ENCODE measurements around the gene ACACA. TPM values are rescaled to one million over a fixed set of nuclear protein-coding genes. Genes with fewer than 3 reads are reported as not detected.

The ACACA gene
- total and polyA plus RNA-seq, 9 of the 15 experiments (the other 6 are each of a cell fraction or from before 2014, with no cell fraction given): 35.9 to 135 (median 88.4) TPM

DNA sequence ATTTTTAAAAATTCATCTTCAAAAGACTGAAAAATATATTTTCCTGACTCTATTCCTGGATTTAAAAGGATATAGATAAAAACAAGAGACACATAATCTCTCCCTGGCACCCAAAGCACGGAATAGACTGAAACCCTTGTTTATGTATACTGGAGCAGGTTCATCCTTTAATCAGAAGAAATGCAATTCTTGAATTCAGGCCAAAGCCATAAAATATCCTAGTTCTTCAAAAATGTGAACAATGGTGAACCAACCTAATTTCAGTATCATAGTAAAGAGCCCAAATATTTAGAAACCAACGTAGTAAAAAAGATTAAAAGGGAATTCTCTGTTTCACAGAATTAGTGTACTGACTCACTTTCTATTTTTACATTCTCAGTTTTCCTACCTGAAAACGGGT, 219.4 kb downstream of the ACACA start:
- WGBS (ENCODE audit: insufficient coverage, low coverage, missing lambda C conversion rate): 91% methylated on average over 3 of the region's 3 CpGs
- intact Hi-C loops (cut with micrococcal nuclease) (no loop called here), in situ Hi-C loops (cut with MboI) (no loop called here)
- Histone ChIP-seq H3K9me1 (ENCODE audit: control insufficient read depth, insufficient read depth, low read length) (no peaks in the 10 kb centered on the region), H3K27ac (ENCODE audit: extremely low read depth, low read depth, low read length) (no peak overlapping the region), H3K9me3 (replicated peaks; ENCODE audit: control insufficient read depth, insufficient read depth, low read depth, low read length) (no peaks in the 10 kb centered on the region), H3K9ac (ENCODE audit: insufficient read depth in 1 of 2, low read depth in 2 of 2, low read length in 2 of 2) (no peak overlapping the region), H3K79me2 (ENCODE audit: control insufficient read depth, insufficient read depth, low read length) (no peaks in the 10 kb centered on the region), H2AFZ (ENCODE audit: low read depth, low read length) (no peak overlapping the region), H3K4me3 (no peak overlapping the region), H3K4me1 (replicated peaks in 1 of 2; ENCODE audit: control insufficient read depth in 2 of 2, insufficient read depth in 2 of 2, low read length in 2 of 2) (no peaks in the 10 kb centered on the region), H3K27me3 (ENCODE audit: control insufficient read depth in 2 of 2, insufficient read depth in 2 of 2, low read length in 2 of 2) (no peaks in the 10 kb centered on the region), H4K20me1 (replicated peaks; ENCODE audit: control insufficient read depth, insufficient read depth, low read length) (no peaks in the 10 kb centered on the region), H3K36me3 (ENCODE audit: control insufficient read depth, insufficient read depth, low read length) (peaks cover 91% of the 10 kb centered on the region), H3K4me2 (ENCODE audit: insufficient read depth, low read length) (no peak overlapping the region)
- no peak for DNase-seq (ENCODE audit: extremely low read depth in 1 of 4, low spot score in 3 of 4)
- FAIRE-seq: no peak
- ChIA-PET POLR2A (no interaction called here), CTCF (ENCODE audit: low intra/inter-chr PET ratio) (no interaction called here)
- ATAC-seq: no peak
- no TSS peak for BruUV-seq (replicated peaks)
- TF ChIP-seq, protein P1, sequence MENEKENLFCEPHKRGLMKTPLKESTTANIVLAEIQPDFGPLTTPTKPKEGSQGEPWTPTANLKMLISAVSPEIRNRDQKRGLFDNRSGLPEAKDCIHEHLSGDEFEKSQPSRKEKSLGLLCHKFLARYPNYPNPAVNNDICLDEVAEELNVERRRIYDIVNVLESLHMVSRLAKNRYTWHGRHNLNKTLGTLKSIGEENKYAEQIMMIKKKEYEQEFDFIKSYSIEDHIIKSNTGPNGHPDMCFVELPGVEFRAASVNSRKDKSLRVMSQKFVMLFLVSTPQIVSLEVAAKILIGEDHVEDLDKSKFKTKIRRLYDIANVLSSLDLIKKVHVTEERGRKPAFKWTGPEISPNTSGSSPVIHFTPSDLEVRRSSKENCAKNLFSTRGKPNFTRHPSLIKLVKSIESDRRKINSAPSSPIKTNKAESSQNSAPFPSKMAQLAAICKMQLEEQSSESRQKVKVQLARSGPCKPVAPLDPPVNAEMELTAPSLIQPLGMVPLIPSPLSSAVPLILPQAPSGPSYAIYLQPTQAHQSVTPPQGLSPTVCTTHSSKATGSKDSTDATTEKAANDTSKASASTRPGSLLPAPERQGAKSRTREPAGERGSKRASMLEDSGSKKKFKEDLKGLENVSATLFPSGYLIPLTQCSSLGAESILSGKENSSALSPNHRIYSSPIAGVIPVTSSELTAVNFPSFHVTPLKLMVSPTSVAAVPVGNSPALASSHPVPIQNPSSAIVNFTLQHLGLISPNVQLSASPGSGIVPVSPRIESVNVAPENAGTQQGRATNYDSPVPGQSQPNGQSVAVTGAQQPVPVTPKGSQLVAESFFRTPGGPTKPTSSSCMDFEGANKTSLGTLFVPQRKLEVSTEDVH (IDR thresholded peaks at IDR 0.05; ENCODE audit: low read depth, partially characterized antibody): no peak
- TF ChIP-seq DNMT1 (IDR thresholded peaks at IDR 0.05): no peak
- no peak for TF ChIP-seq ZNF583 (CRISPR knock-in tag; IDR thresholded peaks at IDR 0.05)
- no peak for TF ChIP-seq NR2C1 (IDR thresholded peaks at IDR 0.05)
- no peak for TF ChIP-seq NR2C1 (tag; IDR thresholded peaks at IDR 0.05)
- TF ChIP-seq, protein P2, sequence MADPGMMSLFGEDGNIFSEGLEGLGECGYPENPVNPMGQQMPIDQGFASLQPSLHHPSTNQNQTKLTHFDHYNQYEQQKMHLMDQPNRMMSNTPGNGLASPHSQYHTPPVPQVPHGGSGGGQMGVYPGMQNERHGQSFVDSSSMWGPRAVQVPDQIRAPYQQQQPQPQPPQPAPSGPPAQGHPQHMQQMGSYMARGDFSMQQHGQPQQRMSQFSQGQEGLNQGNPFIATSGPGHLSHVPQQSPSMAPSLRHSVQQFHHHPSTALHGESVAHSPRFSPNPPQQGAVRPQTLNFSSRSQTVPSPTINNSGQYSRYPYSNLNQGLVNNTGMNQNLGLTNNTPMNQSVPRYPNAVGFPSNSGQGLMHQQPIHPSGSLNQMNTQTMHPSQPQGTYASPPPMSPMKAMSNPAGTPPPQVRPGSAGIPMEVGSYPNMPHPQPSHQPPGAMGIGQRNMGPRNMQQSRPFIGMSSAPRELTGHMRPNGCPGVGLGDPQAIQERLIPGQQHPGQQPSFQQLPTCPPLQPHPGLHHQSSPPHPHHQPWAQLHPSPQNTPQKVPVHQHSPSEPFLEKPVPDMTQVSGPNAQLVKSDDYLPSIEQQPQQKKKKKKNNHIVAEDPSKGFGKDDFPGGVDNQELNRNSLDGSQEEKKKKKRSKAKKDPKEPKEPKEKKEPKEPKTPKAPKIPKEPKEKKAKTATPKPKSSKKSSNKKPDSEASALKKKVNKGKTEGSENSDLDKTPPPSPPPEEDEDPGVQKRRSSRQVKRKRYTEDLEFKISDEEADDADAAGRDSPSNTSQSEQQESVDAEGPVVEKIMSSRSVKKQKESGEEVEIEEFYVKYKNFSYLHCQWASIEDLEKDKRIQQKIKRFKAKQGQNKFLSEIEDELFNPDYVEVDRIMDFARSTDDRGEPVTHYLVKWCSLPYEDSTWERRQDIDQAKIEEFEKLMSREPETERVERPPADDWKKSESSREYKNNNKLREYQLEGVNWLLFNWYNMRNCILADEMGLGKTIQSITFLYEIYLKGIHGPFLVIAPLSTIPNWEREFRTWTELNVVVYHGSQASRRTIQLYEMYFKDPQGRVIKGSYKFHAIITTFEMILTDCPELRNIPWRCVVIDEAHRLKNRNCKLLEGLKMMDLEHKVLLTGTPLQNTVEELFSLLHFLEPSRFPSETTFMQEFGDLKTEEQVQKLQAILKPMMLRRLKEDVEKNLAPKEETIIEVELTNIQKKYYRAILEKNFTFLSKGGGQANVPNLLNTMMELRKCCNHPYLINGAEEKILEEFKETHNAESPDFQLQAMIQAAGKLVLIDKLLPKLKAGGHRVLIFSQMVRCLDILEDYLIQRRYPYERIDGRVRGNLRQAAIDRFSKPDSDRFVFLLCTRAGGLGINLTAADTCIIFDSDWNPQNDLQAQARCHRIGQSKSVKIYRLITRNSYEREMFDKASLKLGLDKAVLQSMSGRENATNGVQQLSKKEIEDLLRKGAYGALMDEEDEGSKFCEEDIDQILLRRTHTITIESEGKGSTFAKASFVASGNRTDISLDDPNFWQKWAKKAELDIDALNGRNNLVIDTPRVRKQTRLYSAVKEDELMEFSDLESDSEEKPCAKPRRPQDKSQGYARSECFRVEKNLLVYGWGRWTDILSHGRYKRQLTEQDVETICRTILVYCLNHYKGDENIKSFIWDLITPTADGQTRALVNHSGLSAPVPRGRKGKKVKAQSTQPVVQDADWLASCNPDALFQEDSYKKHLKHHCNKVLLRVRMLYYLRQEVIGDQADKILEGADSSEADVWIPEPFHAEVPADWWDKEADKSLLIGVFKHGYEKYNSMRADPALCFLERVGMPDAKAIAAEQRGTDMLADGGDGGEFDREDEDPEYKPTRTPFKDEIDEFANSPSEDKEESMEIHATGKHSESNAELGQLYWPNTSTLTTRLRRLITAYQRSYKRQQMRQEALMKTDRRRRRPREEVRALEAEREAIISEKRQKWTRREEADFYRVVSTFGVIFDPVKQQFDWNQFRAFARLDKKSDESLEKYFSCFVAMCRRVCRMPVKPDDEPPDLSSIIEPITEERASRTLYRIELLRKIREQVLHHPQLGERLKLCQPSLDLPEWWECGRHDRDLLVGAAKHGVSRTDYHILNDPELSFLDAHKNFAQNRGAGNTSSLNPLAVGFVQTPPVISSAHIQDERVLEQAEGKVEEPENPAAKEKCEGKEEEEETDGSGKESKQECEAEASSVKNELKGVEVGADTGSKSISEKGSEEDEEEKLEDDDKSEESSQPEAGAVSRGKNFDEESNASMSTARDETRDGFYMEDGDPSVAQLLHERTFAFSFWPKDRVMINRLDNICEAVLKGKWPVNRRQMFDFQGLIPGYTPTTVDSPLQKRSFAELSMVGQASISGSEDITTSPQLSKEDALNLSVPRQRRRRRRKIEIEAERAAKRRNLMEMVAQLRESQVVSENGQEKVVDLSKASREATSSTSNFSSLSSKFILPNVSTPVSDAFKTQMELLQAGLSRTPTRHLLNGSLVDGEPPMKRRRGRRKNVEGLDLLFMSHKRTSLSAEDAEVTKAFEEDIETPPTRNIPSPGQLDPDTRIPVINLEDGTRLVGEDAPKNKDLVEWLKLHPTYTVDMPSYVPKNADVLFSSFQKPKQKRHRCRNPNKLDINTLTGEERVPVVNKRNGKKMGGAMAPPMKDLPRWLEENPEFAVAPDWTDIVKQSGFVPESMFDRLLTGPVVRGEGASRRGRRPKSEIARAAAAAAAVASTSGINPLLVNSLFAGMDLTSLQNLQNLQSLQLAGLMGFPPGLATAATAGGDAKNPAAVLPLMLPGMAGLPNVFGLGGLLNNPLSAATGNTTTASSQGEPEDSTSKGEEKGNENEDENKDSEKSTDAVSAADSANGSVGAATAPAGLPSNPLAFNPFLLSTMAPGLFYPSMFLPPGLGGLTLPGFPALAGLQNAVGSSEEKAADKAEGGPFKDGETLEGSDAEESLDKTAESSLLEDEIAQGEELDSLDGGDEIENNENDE (IDR thresholded peaks at IDR 0.05; ENCODE audit: low read depth, low read length): no peak
- TF ChIP-seq STAT5A (IDR thresholded peaks at IDR 0.05; ENCODE audit: borderline replicate concordance, low read length): no peak
- TF ChIP-seq, protein P3, sequence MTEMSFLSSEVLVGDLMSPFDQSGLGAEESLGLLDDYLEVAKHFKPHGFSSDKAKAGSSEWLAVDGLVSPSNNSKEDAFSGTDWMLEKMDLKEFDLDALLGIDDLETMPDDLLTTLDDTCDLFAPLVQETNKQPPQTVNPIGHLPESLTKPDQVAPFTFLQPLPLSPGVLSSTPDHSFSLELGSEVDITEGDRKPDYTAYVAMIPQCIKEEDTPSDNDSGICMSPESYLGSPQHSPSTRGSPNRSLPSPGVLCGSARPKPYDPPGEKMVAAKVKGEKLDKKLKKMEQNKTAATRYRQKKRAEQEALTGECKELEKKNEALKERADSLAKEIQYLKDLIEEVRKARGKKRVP (CRISPR knock-in tag; IDR thresholded peaks at IDR 0.05): no peak
- TF ChIP-seq NRF1 (conservative IDR thresholded peaks at IDR 0.05 in 1 of 2, IDR thresholded peaks at IDR 0.05 in 1 of 2): no peak

Measured in K562 (cell line).